Hematopoietic multipotent progenitor cell treated with erythropoietin and hydrocortisone succinate and interleukin-3 and kit ligand, for 15 days (in vitro differentiated cells): ENCODE results near the gene FAM210A.

Source experiments
- DNase-seq: peaks from one replicate; pipeline ENCODE4 v3.0.0-alpha.2; 2015; ENCODE audit warnings: low spot score

FAM210A gene

GRCh38 chr18:13620818-13621445 lies 105.4 kb downstream of the FAM210A start:
- no peak for DNase-seq

GRCh38 chr18:13620206-13620672 lies 106.1 kb downstream of the FAM210A start:
- no peak for DNase-seq

GRCh38 chr18:13619505-13620205 lies 106.7 kb downstream of the FAM210A start:
- no peak for DNase-seq

GRCh38 chr18:13618760-13619438 lies 107.5 kb downstream of the FAM210A start:
- no peak for DNase-seq

- DNase-seq: no peak
Measured at GRCh38 chr18:13617826-13618515, 108.4 kb downstream of the FAM210A start.

- DNase-seq: no peak
Measured at GRCh38 chr18:13616525-13617035, 109.8 kb downstream of the FAM210A start.

- DNase-seq: no peak
Measured at GRCh38 chr18:13616041-13616440, 110.3 kb downstream of the FAM210A start.

- DNase-seq: no peak
Measured at GRCh38 chr18:13615432-13615861, 110.9 kb downstream of the FAM210A start.

- DNase-seq: peak; percentile 10
Measured at GRCh38 chr18:13614641-13615288, 111.6 kb downstream of the FAM210A start.

GRCh38 chr18:13613591-13614501 lies 112.5 kb downstream of the FAM210A start:
- no peak for DNase-seq
